Measurements from ENCODE around the gene PRAMEF1.
"Not testable (repeated sequence)": the region's sequence is repeated elsewhere in the genome, so short reads cannot be mapped to it uniquely, and the experiment has no call there.

Gene PRAMEF1

DNA sequence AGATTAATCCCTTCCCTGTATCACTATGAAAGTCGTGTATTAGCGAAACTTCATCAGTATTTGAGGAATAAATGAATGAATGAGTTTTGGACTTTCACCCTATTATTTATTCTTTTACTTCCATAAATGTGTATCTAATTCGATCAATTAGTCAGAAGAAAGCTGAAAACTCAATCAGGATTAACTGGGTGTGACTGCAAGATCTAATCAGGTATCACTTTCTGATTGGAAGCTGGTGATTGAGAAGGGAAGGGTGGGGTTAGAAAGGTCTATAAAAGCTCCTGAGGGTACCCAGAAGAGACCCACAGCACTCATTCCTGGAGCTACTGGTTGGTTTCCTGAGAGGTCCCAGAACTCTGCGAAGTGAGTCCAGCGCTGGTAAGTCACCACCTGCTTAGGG is at the start of gene PRAMEF1:
Gene PRAMEF1 (plus strand): TSS at position 301 of the 400 bp plus-strand sequence. CDS start 1,831 bp downstream, outside the sequence.
- DNase-seq, result not testable (repeated sequence)

- no peak for DNase-seq
These were observed 49.3 kb upstream of the PRAMEF1 start for GRCh38 chr1:12741946-12742345.

DNA sequence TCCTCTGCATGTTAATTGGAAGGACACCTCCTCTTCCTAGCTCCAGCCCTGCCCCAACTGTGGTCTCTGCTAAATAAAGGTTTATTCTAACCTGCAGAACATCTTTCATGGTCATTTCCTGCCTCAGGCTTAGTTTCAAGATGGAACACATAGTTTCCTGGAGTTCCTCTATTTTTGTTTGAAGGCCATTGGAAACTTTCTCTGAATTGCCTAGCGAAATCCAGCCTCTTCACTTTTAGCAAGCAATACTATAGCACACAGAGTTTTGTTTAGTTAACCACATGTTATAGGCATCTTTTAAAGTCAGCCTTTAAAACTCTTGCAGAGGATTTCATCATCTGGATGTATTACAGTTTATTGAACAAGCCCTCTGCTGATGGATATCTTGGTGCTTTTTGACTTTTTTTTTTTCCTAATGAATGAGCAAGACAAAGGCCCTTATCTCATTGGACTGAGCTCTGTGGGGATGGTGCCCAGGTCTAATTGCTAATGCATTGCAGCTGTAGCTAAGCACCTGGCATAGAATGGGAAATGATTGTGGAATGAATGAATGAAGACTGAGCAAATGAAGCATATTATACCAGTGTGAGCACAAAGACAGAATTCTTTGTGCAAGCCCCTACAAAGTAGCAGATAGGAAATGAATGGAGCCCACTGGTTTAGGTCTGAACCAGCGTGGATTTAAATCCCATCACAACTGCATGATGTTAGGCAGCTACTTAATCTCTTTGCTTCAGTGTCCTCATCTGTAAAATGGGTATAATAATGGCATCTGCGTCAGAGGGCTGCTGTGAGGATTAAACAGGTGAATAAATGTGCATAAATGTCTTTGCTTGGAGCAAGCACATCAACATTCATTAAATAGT is 45.8 kb upstream of the PRAMEF1 start:
- DNase-seq, result no peak

DNA sequence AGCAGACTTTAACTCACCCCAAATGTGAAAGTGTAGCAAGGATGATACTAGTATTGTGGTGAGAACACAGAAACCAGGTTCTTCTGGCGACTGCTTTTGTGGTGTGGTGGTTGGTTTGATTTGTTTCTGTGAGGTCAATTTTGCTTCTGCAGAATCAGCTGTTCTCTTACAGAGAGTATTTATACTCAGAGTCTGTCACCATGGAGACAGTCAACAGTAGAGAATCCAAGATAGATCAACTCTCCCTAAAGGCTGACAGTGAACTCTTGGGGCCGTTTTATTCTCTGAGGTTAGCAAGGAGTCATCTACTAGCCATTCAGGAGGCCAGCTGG is 45.2 kb upstream of the PRAMEF1 start, which contains the start of gene CFAP107:
Gene CFAP107 (plus strand): TSS at position 209 of the 332 bp plus-strand sequence. CDS start 231 bp downstream, outside the sequence.
- DNase-seq, result no peak

- DNase-seq, result no peak
These were observed 42.3 kb upstream of the PRAMEF1 start for GRCh38 chr1:12748778-12749355.

DNA sequence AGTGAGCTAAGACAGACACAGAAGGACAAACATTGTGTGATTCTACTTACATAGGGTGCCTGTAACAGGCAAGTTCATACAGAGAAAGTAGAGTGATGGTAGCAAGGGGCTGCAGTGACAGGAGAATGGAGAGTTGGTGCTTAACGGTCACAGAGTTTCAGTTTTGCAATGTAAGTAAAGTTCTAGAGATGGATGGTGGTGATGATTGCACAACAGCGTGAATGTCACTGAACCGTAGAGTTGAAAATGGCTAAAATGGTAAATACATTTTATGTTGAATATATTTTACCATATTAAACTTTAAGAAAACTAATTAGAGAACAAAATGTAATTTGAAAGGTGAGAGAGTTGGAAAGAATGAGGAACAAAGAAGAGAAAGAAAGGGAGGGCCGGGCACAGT is 36.5 kb upstream of the PRAMEF1 start:
- DNase-seq, result no peak

DNA sequence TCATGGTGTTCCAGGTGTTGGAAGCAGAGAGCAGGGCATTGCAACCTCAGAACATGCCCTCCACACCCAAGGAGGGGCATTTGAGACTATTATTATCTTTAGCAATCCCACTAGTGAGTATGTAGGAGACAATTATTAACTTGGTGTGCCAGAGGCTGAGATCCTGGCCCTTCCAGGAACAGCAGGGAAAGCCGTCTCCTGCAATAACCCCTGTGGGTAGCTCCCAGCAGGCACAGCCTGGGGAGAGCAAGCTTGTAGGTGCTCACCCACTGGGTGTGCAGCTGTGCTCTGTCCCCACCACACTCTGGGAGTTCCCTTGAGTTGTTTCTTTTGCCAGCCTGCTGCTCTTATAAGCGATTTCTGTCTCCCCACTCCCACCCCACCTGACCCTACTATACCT is 34.9 kb upstream of the PRAMEF1 start:
- no peak for DNase-seq

DNA sequence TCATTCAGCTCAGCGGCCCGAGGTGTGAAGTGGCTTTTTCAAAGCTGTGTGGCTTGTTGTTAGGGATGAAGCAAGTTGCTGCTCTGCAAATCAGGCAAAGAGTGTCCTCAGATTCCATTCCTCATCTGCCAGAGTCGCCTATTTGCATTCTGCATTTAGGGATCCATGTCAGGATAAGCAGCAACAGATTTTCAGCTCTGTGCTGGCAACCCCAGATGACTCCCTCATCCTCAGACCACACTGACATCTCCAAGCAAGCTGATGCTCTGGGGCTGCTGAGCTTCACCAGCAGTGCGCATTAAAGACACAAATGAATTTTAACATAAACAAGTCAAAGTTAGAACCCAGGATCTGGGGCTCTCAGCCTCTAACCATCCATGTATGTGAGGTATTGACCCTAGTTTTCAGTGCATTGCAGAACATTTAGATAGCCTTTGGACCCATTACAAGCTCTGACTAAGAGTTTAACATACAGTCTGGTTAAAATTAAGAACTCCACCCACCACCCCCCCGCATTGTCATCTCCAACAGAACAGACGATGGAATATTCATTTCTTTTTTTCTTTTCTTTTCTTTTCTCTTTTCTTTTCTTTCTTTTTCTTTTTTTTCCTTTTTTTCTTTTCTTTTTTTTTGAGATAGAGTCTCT is 34.3 kb upstream of the PRAMEF1 start:
- DNase-seq, result no peak

- DNase-seq, result no peak
These were observed 33.4 kb upstream of the PRAMEF1 start for GRCh38 chr1:12757836-12758235.

- no peak for DNase-seq
These were observed 30.9 kb upstream of the PRAMEF1 start for GRCh38 chr1:12760256-12760795.

DNA sequence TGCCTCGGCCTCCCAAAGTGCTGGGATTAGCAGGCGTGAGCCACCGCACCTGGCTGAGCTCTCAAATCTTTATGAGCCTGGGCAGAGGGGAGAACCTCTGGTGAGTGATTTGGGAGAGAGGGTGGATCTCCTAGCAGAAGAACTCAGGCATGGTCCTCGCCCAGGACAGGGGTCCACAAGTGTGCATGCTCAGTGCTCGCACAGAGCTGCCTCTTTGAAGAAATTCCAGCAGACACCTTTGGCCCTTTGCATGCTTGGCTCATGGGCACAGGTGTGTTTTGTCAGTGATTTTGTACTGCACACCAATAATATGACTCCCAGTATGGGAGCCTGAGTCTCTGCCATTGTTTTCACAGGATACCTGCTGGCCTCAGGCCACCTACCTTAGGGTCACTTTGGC is 29.4 kb upstream of the PRAMEF1 start:
- DNase-seq, result no peak

DNA sequence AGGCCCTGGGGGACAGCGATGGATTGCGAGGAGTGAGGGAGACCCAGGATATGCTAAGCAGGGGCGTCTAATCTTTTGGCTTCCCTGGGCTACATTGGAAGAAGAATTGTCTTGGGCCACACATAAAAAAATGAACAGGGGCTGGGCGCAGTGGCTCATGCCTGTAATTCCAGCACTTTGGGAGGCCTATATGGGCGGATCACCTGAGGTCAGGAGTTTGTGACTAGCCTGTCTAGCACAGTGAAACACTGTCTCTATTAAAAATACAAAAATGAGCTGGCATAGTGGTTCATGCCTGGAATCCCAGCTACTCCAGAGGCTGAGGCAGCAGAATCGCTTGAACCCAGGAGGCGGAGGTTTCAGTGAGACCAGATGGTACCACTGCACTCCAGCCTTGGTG is 28.4 kb upstream of the PRAMEF1 start:
- DNase-seq, result no peak

- no peak for DNase-seq
These were observed 27.7 kb upstream of the PRAMEF1 start for GRCh38 chr1:12763479-12763878.

DNA sequence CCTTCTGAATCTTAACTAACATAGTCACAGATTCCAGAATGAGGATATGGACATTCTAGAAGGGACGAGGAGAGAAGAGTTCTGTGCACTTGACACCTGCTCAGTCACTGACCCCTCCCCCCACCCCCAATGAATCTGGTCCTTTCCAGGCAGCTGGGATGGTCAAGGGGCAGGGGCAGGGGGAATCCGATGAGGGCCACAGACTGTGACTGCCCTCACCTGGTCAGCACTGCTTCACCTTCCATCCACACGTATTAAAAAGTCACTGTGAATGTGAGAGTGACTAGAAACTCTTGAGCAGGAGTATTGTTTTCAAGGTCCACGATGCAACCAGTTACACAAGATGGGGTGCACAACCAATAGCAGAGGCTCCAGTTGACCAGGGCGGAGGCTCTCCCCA is 27.2 kb upstream of the PRAMEF1 start:
- DNase-seq, result no peak

- no peak for DNase-seq
These were observed 22.2 kb upstream of the PRAMEF1 start for GRCh38 chr1:12769031-12769430.

GRCh38 chr1:12769976-12770505 is 21.2 kb upstream of the PRAMEF1 start:
- no peak for DNase-seq

DNA sequence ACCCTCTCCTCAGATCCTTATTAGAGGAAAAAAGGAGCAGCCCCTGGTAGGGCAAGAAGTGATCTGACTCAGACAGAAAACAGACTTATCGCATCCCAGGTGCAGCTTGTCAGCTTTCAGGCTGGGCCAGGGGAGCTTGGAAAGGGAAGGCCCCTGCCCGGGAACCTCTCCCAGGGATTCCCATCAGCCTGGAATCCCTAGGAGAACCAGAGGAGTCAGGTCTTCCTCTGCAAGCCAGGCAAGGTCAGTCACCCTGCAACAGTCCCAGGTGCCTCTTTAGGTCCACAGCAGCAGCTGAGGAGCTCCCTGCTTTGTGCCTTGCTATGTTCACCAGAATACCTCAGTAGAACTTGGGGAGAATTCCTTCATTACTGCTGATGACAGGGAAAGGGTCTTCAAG is 20.6 kb upstream of the PRAMEF1 start:
- no peak for DNase-seq

GRCh38 chr1:12771186-12771585 is 20.0 kb upstream of the PRAMEF1 start:
- no peak for DNase-seq

- no peak for DNase-seq
These were observed 18.7 kb upstream of the PRAMEF1 start for GRCh38 chr1:12772520-12772919.

DNA sequence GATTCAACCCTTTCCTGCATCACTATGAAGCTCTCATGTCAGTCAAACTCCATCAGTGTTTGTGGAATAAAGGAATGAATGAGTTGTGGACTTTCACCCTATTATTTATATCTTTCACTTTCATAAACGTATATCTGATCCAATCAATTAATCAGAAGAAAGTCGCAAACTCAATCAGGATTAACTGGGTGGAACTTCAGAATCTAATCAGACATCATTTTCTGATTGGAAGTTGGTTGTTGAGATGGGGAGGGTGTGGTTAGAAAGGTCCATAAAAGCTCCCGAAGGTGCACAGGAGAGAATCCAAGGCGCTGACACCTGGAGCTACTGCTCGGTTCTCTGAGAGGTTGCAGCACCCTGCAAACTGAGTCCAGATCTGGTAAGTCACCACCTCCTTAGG is 17.8 kb upstream of the PRAMEF1 start, which contains the start of gene PRAMEF12:
Gene PRAMEF12 (plus strand): TSS at position 301 of the 400 bp plus-strand sequence. CDS start 1,130 bp downstream, outside the sequence.
- no peak for DNase-seq

GRCh38 chr1:12774801-12775345 is 16.3 kb upstream of the PRAMEF1 start:
- no peak for DNase-seq

DNA sequence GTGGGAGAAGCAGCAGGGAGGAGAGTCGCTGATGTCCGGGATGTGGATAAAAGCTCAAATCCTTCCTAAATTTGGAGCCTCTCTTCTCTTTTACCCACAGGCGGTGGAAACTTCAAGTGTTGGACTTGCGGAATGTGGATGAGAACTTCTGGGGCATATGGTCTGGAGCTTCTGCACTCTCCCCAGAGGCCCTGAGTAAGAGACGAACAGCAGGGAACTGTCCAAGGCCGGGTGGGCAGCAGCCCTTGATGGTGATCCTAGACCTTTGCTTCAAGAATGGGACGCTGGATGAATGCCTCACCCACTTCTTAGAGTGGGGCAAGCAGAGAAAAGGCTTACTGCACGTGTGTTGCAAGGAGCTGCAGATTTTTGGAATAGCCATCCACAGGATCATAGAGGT is 15.8 kb upstream of the PRAMEF1 start:
- DNase-seq, result no peak
